Mesenteric fat pad (tissue), 1 donor: ENCODE measurements around the gene SLC22A9. TPM values are rescaled to one million over a fixed set of nuclear protein-coding genes. Genes with fewer than 3 reads are reported as not detected.
"Not testable (repeated sequence)": the region's sequence is repeated elsewhere in the genome, so short reads cannot be mapped to it uniquely, and the experiment has no call there.

Experiments used
- DNase-seq: peaks from one replicate; pipeline ENCODE4 v3.0.0-alpha.2; 2020; ENCODE audit warnings: low spot score
- long read RNA-seq: library from polyadenylated mRNA; unstranded; transcript quantifications from one replicate; pipeline ENCODE4 v2.0.0, GENCODE V29; 2020
- total RNA-seq: library from RNA; stranded (reverse); fragmentation: NEBNext Ultra II Directional; extraction: Animal tissue kit (Norgen Biotek cat#: 25700); gene quantifications from one replicate; pipeline ENCODE4 v1.2.1, GENCODE V29; 2021
- donor health status: DM: yes; HTN: yes; CAD: no.

Gene SLC22A9
- total RNA-seq, result not detected
- long read RNA-seq, result 0 reads

- DNase-seq, result no peak
Measured at GRCh38 chr11:63369165-63369970, at the start of gene SLC22A9. TSS of gene SLC22A9 (plus strand) at chr11:63369785. CDS start at chr11:63370057, 272 bp downstream.

GRCh38 chr11:63321723-63322122, 47.9 kb upstream of the SLC22A9 start:
- DNase-seq, result no peak

GRCh38 chr11:63335089-63335488, 34.5 kb upstream of the SLC22A9 start:
- DNase-seq, result not testable (repeated sequence)

GRCh38 chr11:63337070-63337469, 32.5 kb upstream of the SLC22A9 start:
- DNase-seq, result no peak

GRCh38 chr11:63343130-63343529, 26.5 kb upstream of the SLC22A9 start:
- no peak for DNase-seq

- DNase-seq, result no peak
Measured at GRCh38 chr11:63352144-63352543, 17.4 kb upstream of the SLC22A9 start.

- DNase-seq, result no peak
Measured at GRCh38 chr11:63362196-63362793, 7.3 kb upstream of the SLC22A9 start.

GRCh38 chr11:63369971-63370588, 495 bp downstream of the SLC22A9 start:
- no peak for DNase-seq

- no peak for DNase-seq
Measured at GRCh38 chr11:63371396-63371795, 1.8 kb downstream of the SLC22A9 start.

GRCh38 chr11:63375434-63375833, 5.8 kb downstream of the SLC22A9 start:
- no peak for DNase-seq

GRCh38 chr11:63380130-63380529, 10.5 kb downstream of the SLC22A9 start:
- no peak for DNase-seq

GRCh38 chr11:63395697-63396096, 26.1 kb downstream of the SLC22A9 start:
- no peak for DNase-seq

GRCh38 chr11:63404161-63404935, 34.8 kb downstream of the SLC22A9 start:
- no peak for DNase-seq

GRCh38 chr11:63405114-63405513, 35.5 kb downstream of the SLC22A9 start:
- DNase-seq, result no peak

- no peak for DNase-seq
Measured at GRCh38 chr11:63406458-63406857, 36.9 kb downstream of the SLC22A9 start.

GRCh38 chr11:63417174-63417852, 47.7 kb downstream of the SLC22A9 start:
- no peak for DNase-seq

GRCh38 chr11:63427971-63428508, 58.5 kb downstream of the SLC22A9 start:
- DNase-seq, result no peak

- DNase-seq, result not testable (repeated sequence)
Measured at GRCh38 chr11:63430731-63431130, 61.1 kb downstream of the SLC22A9 start.

GRCh38 chr11:63435351-63435750, 65.8 kb downstream of the SLC22A9 start:
- DNase-seq, result not testable (repeated sequence)

GRCh38 chr11:63435831-63436230, 66.2 kb downstream of the SLC22A9 start:
- not testable (repeated sequence) for DNase-seq

- no peak for DNase-seq
Measured at GRCh38 chr11:63443714-63444113, 74.1 kb downstream of the SLC22A9 start.
